ENCODE measurements around the gene ACOX1. TPM values are rescaled to one million over a fixed set of nuclear protein-coding genes. Genes with fewer than 3 reads are reported as not detected.
A peak's percentile ranks its signal among the peaks of the same experiment; 100 is the strongest.

Gene ACOX1
- total and polyA plus RNA-seq, 2 of the 13 experiments (the other 11 are each of a cell fraction or from before 2014, with no cell fraction given) = 86.4 to 120 TPM

GRCh38 chr17:75894049-75894733 is 84.8 kb downstream of the ACOX1 start (continued):
- no peak for TF ChIP-seq ZNF362 (CRISPR knock-in tag; IDR thresholded peaks at IDR 0.05; ENCODE audit: borderline replicate concordance)
- TF ChIP-seq AFF4 (CRISPR knock-in tag; IDR thresholded peaks at IDR 0.05) = no peak
- TF ChIP-seq MLXIP (CRISPR knock-in tag; IDR thresholded peaks at IDR 0.05; ENCODE audit: borderline replicate concordance) = no peak
- TF ChIP-seq PLRG1 (conservative IDR thresholded peaks at IDR 0.05) = no peak
- no peak for TF ChIP-seq RARG (CRISPR knock-in tag; IDR thresholded peaks at IDR 0.05; ENCODE audit: low read depth)
- TF ChIP-seq IKZF5 (CRISPR knock-in tag; IDR thresholded peaks at IDR 0.05) = no peak
- no peak for TF ChIP-seq LCORL (IDR thresholded peaks at IDR 0.05)
- TF ChIP-seq LCORL (CRISPR knock-in tag; IDR thresholded peaks at IDR 0.05) = no peak
- TF ChIP-seq MYC (CRISPR knock-in tag; IDR thresholded peaks at IDR 0.05; ENCODE audit: borderline replicate concordance) = no peak
- no peak for TF ChIP-seq ZKSCAN8 (CRISPR knock-in tag; IDR thresholded peaks at IDR 0.05; ENCODE audit: borderline replicate concordance)
- no peak for TF ChIP-seq ZBTB33 (CRISPR knock-in tag; IDR thresholded peaks at IDR 0.05)
- peak in 1 of 2 experiments; percentile 37; a peak in 1 of 4 replicates for TF ChIP-seq POLR2A (IDR thresholded peaks at IDR 0.05; ENCODE audit: insufficient read depth in 1 of 2, low read depth in 2 of 2, low read length in 2 of 2)
- TF ChIP-seq SKI (IDR thresholded peaks at IDR 0.05; ENCODE audit: partially characterized antibody) = no peak
- no peak for TF ChIP-seq SSRP1 (CRISPR knock-in tag; IDR thresholded peaks at IDR 0.05)
- TF ChIP-seq ZNF30 (CRISPR knock-in tag; IDR thresholded peaks at IDR 0.05) = no peak
- TF ChIP-seq HCFC1 (IDR thresholded peaks at IDR 0.05; ENCODE audit: low read depth, low read length) = no peak
- no peak for TF ChIP-seq SMAD1 (CRISPR knock-in tag; IDR thresholded peaks at IDR 0.05; ENCODE audit: borderline replicate concordance, low read depth)
- TF ChIP-seq TEF (CRISPR knock-in tag; IDR thresholded peaks at IDR 0.05) = no peak
- peak; percentile 28; the same call in 1 of the 2 replicates for TF ChIP-seq DR1 (CRISPR knock-in tag; IDR thresholded peaks at IDR 0.05)
